ENCODE measurements around the gene MYOG. TPM values are rescaled to one million over a fixed set of nuclear protein-coding genes. Genes with fewer than 3 reads are reported as not detected.

MYOG gene
- total RNA-seq, 1 experiment from 2014 or later, result not detected

DNA sequence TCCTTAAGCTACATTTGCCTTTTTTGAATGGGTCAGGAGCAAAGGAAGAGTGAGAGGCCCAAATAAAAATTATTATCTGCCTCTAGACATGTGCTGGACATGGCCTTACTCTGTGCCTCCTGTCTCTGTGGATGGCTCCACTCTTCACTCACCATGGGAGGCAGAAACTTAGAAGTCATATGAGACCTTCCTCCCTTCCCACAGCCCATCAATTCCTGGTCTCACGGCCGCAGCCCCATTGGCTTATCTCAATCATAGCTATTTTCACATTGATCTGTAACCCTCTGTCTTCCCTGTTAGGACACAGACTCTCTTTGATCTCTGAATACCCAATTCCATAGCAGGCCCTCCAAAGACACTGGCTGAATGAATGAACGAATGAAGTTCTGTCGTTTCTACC lies 27.5 kb upstream of the MYOG start:
- Mint-ChIP-seq H3K36me3 (ENCODE audit: insufficient read depth, unreplicated experiment) (no peaks in the 10 kb centered on the region), H3K9me3 (ENCODE audit: low read depth, unreplicated experiment) (no peaks in the 10 kb centered on the region), H3K4me1 (ENCODE audit: low read depth, unreplicated experiment) (no peaks in the 10 kb centered on the region), H3K27ac (ENCODE audit: unreplicated experiment) (no peak overlapping the region), H3K4me3 (ENCODE audit: low read depth, unreplicated experiment) (no peak overlapping the region), H3K27me3 (ENCODE audit: unreplicated experiment) (peaks cover 29% of the 10 kb centered on the region)
- CTCF ChIA-PET, result no interaction called here
- intact Hi-C loops (cut with micrococcal nuclease; ENCODE audit: unreplicated experiment), result no loop called here
- no peak for DNase-seq
- no TSS peak for BruUV-seq (replicated peaks)
- TF ChIP-seq, protein P1, sequence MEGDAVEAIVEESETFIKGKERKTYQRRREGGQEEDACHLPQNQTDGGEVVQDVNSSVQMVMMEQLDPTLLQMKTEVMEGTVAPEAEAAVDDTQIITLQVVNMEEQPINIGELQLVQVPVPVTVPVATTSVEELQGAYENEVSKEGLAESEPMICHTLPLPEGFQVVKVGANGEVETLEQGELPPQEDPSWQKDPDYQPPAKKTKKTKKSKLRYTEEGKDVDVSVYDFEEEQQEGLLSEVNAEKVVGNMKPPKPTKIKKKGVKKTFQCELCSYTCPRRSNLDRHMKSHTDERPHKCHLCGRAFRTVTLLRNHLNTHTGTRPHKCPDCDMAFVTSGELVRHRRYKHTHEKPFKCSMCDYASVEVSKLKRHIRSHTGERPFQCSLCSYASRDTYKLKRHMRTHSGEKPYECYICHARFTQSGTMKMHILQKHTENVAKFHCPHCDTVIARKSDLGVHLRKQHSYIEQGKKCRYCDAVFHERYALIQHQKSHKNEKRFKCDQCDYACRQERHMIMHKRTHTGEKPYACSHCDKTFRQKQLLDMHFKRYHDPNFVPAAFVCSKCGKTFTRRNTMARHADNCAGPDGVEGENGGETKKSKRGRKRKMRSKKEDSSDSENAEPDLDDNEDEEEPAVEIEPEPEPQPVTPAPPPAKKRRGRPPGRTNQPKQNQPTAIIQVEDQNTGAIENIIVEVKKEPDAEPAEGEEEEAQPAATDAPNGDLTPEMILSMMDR (IDR thresholded peaks at IDR 0.05; ENCODE audit: unreplicated experiment), result no peak

DNA sequence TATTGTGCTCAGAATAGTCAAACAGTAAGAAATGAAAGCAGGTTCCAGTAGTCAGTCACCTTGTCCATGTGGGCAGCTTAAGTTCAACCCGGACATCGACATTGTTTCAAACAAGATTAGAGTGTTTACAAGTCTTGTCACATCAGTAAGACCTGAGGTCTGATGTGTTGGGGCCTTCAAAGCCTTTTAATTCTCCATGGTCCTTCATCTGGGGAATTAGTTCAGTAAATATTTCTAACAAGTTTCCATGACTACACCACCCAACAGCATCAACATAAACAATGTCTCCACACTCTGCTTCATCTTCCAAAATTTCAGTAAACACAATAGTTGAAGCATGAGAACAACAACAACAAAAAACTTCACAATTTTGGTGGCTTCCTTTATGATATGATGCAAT lies 26.7 kb upstream of the MYOG start:
- H3K4me1 Mint-ChIP-seq (ENCODE audit: low read depth, unreplicated experiment), result no peaks in the 10 kb centered on the region
- TF ChIP-seq, protein P1 (IDR thresholded peaks at IDR 0.05; ENCODE audit: unreplicated experiment), result no peak
- H3K36me3 Mint-ChIP-seq (ENCODE audit: insufficient read depth, unreplicated experiment), result no peaks in the 10 kb centered on the region
- H3K27ac Mint-ChIP-seq (ENCODE audit: unreplicated experiment), result no peak overlapping the region
- DNase-seq, result no peak
- intact Hi-C loops (cut with micrococcal nuclease; ENCODE audit: unreplicated experiment), result no loop called here
- no peaks in the 10 kb centered on the region for H3K9me3 Mint-ChIP-seq (ENCODE audit: low read depth, unreplicated experiment)
- H3K27me3 Mint-ChIP-seq (ENCODE audit: unreplicated experiment), result peaks cover 37% of the 10 kb centered on the region
- CTCF ChIA-PET, result no interaction called here
- no peak overlapping the region for H3K4me3 Mint-ChIP-seq (ENCODE audit: low read depth, unreplicated experiment)
- no TSS peak for BruUV-seq (replicated peaks)

DNA sequence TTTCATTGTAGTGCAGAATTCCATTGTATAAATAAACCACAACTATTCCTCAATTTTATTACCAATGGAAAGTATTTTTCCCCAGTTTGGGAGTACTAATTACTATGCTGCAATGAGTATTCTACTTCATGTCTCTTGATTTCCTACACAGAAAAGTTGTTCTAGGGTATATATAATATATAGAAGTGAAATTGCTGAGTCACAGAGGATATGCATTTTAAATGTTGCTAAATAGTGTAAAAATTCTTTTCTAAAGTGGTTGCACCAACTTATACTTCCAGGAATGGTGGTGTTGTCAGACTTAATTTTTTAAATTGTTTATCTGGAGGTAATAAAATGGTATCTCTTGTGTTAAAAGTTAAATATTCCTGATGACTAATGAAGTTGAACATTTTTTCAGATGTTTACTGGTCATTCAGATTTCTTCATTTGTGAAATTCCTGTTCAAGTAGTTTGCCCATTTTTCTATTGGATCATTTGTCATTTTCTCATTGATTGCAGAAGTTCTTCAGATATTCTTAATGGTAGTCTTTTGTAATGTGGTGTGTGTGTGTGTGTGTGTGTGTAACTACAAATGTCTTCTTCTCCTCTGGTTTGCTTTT lies 19.1 kb upstream of the MYOG start:
- no peak overlapping the region for H3K4me3 Mint-ChIP-seq (ENCODE audit: low read depth, unreplicated experiment)
- CTCF ChIA-PET, result no interaction called here
- DNase-seq, result no peak
- no peaks in the 10 kb centered on the region for H3K36me3 Mint-ChIP-seq (ENCODE audit: insufficient read depth, unreplicated experiment)
- intact Hi-C loops (cut with micrococcal nuclease; ENCODE audit: unreplicated experiment), result no loop called here
- BruUV-seq (replicated peaks), result no TSS peak
- peaks cover 2% of the 10 kb centered on the region for H3K9me3 Mint-ChIP-seq (ENCODE audit: low read depth, unreplicated experiment)
- TF ChIP-seq, protein P1 (IDR thresholded peaks at IDR 0.05; ENCODE audit: unreplicated experiment), result no peak
- peaks cover 63% of the 10 kb centered on the region for H3K27me3 Mint-ChIP-seq (ENCODE audit: unreplicated experiment)
- no peak overlapping the region for H3K27ac Mint-ChIP-seq (ENCODE audit: unreplicated experiment)
- no peaks in the 10 kb centered on the region for H3K4me1 Mint-ChIP-seq (ENCODE audit: low read depth, unreplicated experiment)

DNA sequence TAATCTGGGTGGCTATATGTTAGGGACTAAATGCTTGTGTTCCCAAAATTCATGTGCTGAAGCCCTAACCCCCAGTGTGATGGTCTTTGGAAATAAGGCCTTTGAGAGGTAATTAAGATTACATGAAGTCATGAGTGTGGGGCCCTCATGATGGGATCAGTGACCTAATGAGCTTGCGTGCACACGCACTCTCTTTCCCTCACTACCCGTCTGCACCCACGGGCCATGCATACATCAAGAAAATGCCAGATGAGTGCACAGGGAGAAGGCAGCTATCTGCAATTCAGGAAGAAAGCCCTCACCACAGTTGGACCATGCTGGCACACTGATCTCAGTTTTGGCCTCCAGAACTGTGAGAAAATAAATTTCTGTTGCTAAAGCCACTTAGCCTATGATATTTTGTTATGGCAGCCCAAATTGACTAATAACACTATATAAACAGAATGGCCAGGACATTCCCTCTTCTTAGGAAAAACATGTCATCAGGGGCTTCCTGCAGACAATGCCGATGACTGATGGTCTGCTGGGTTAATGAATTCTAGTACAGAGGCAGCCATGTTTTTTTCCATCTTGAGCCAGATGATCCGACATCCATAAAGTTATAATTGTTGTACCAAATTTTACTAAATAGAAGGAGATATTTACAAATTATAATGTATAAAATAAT lies 18.1 kb upstream of the MYOG start:
- CTCF ChIA-PET, result interaction anchor here (0.6 to 1.6 kb wide), 2 partner anchors 16 to 113 kb away, joined by 4 to 6 read pairs; no protein-coding TSS in a partner anchor
- no peak overlapping the region for H3K27ac Mint-ChIP-seq (ENCODE audit: unreplicated experiment)
- intact Hi-C loops (cut with micrococcal nuclease; ENCODE audit: unreplicated experiment), result no loop called here
- peaks cover 62% of the 10 kb centered on the region for H3K27me3 Mint-ChIP-seq (ENCODE audit: unreplicated experiment)
- H3K4me3 Mint-ChIP-seq (ENCODE audit: low read depth, unreplicated experiment), result no peak overlapping the region
- no peaks in the 10 kb centered on the region for H3K36me3 Mint-ChIP-seq (ENCODE audit: insufficient read depth, unreplicated experiment)
- no TSS peak for BruUV-seq (replicated peaks)
- DNase-seq, result no peak
- H3K4me1 Mint-ChIP-seq (ENCODE audit: low read depth, unreplicated experiment), result no peaks in the 10 kb centered on the region
- peaks cover 2% of the 10 kb centered on the region for H3K9me3 Mint-ChIP-seq (ENCODE audit: low read depth, unreplicated experiment)
- TF ChIP-seq, protein P1 (IDR thresholded peaks at IDR 0.05; ENCODE audit: unreplicated experiment), result no peak
